ENCODE data around the gene ZMAT2.
"Not testable (repeated sequence)": the region's sequence is repeated elsewhere in the genome, so short reads cannot be mapped to it uniquely, and the experiment has no call there.

The ZMAT2 gene

DNA sequence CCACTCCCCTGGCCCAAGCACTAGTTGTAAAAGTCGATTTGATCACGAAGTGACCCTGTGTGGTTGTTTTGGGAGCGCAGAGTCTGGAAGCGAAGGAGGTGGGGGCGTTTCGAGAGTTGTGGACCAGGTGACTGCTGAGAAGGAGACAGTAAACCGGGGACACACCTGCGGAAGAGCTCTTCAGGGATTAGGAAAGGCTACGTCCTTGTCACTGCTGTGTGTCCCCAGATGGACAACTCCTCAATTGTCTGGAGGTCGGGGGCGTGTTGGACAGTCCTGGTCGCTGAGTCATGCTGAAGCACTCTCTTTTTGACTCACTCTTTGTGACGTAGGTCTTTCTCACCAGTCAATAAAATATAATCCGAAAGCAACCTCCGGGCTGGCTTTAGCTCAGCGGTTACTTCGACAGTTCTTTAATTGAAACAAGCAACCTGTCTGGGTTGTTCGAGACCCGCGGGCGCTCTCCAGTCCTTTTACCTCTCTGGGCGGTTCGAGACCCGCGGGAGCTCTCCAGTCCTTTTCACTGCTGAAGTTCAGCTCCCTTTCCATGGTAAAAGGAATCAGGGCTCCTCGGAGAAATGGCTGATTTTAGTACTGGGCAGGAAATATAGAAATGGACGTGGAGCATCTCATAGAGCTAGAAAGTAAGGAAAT lies 10.8 kb downstream of the ZMAT2 start (continued):
- TF ChIP-seq, protein P1, sequence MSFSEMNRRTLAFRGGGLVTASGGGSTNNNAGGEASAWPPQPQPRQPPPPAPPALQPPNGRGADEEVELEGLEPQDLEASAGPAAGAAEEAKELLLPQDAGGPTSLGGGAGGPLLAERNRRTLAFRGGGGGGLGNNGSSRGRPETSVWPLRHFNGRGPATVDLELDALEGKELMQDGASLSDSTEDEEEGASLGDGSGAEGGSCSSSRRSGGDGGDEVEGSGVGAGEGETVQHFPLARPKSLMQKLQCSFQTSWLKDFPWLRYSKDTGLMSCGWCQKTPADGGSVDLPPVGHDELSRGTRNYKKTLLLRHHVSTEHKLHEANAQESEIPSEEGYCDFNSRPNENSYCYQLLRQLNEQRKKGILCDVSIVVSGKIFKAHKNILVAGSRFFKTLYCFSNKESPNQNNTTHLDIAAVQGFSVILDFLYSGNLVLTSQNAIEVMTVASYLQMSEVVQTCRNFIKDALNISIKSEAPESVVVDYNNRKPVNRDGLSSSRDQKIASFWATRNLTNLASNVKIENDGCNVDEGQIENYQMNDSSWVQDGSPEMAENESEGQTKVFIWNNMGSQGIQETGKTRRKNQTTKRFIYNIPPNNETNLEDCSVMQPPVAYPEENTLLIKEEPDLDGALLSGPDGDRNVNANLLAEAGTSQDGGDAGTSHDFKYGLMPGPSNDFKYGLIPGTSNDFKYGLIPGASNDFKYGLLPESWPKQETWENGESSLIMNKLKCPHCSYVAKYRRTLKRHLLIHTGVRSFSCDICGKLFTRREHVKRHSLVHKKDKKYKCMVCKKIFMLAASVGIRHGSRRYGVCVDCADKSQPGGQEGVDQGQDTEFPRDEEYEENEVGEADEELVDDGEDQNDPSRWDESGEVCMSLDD (tag by site-specific recombination; IDR thresholded peaks at IDR 0.05), result no peak
- peak; percentile 87 for TF ChIP-seq SP7 (tag by site-specific recombination; IDR thresholded peaks at IDR 0.05)
- no peak for TF ChIP-seq ZNF560 (tag by site-specific recombination; IDR thresholded peaks at IDR 0.05; ENCODE audit: borderline replicate concordance)
- TF ChIP-seq ZNF133 (tag by site-specific recombination; IDR thresholded peaks at IDR 0.05), result no peak
- no peak for TF ChIP-seq ZNF596 (tag by site-specific recombination; IDR thresholded peaks at IDR 0.05)
- peak; percentile 64 for TF ChIP-seq ZNF335 (tag by site-specific recombination; conservative IDR thresholded peaks at IDR 0.05)
- no peak for TF ChIP-seq OVOL3 (tag by site-specific recombination; IDR thresholded peaks at IDR 0.05)
- no peak for TF ChIP-seq ZNF747 (tag by site-specific recombination; IDR thresholded peaks at IDR 0.05)

DNA sequence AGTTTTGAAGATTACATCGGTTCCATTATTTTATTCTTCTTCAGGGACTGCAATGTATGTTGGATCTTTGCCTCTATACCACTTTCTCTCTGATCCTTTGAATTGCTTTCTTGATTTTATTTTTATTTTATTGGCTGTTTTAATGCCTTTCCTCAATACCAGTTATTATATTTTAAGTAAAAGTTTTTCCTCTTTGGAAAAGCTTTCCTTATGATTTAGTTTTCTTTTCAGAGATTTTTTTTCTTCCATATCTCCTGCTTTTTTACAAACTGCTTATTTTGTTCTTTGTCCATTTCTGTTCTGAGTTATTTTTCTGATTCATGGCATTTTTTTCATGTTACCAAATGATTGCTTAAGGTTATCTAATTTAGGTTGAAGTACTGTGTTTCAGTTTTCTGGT lies 11.5 kb downstream of the ZMAT2 start:
- no peaks in the 10 kb centered on the region for H3K9me3 ChIP-seq (ENCODE audit: control insufficient read depth, insufficient read depth, low read depth, low read length)
- ChIA-PET POLR2A (interaction anchor here (0.9 to 3.6 kb wide), 11 partner anchors 8 to 366 kb away, joined by 3 to 23 read pairs (median 6); partner anchors contain the start of genes ANKHD1, APBB3, HARS1 and HARS2), CTCF (interaction anchor here (0.6 to 1.3 kb wide), 6 partner anchors 14 to 923 kb away, joined by 3 to 6 read pairs (median 3); no protein-coding TSS in a partner anchor)
- no peak overlapping the region for H3K27ac ChIP-seq (ENCODE audit: extremely low read depth, low read depth, low read length)
- no peaks in the 10 kb centered on the region for H3K4me1 ChIP-seq (ENCODE audit: control insufficient read depth, insufficient read depth, low read length)
- H3K36me3 ChIP-seq (ENCODE audit: control insufficient read depth in 2 of 2, insufficient read depth in 1 of 2, low read length in 2 of 2), result peaks cover 2 to 11% of the 10 kb centered on the region in 2 experiments; a peak in 2 of 3 replicates
- H3K4me3 ChIP-seq (ENCODE audit: low read depth, low read length), result no peak overlapping the region
- TF ChIP-seq ZNF335 (tag by site-specific recombination; conservative IDR thresholded peaks at IDR 0.05) (0 out of 2 replicates have a peak, but pooled peaks have one; percentile 28), ZNF221 (tag by site-specific recombination; IDR thresholded peaks at IDR 0.05; ENCODE audit: borderline replicate concordance) (no peak), ZNF2 (tag by site-specific recombination; IDR thresholded peaks at IDR 0.05) (no peak)

DNA sequence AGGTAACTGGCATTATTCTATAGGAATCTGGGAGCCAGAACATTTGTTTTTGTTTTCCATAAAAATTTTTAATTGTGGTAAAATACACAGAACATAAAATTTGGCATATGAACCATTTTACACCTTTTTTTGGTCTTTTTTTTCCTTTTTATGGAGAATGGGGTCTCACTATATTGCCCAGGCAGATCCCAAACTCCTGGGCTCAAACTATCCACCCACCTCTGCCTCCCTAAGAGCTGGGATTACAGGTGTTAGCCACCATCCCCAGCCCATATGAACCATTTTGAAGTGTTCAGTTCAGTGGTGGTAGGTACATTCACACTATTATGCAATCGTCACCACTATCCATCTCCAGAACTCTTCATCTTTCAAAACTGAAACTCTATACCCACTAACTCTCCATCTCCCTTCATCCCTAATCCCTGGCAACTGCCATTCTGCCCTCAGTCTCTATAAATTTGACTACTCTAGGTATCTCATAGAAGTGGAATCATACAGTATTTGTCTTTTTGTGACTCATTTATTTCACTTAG lies 13.4 kb downstream of the ZMAT2 start:
- TF ChIP-seq ZNF121 (tag by site-specific recombination; IDR thresholded peaks at IDR 0.05) (peak; percentile 58; the same call in 1 of the 2 replicates), ZNF324 (tag by site-specific recombination; IDR thresholded peaks at IDR 0.05) (no peak)
- TF ChIP-seq, protein P2, sequence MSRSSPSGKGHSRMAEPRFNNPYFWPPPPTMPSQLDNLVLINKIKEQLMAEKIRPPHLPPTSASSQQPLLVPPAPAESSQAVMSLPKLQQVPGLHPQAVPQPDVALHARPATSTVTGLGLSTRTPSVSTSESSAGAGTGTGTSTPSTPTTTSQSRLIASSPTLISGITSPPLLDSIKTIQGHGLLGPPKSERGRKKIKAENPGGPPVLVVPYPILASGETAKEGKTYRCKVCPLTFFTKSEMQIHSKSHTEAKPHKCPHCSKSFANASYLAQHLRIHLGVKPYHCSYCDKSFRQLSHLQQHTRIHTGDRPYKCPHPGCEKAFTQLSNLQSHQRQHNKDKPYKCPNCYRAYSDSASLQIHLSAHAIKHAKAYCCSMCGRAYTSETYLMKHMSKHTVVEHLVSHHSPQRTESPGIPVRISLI (tag by site-specific recombination; IDR thresholded peaks at IDR 0.05), result 0 out of 2 replicates have a peak, but pooled peaks have one; percentile 30
- H3K9me3 ChIP-seq (ENCODE audit: control insufficient read depth, insufficient read depth, low read depth, low read length), result no peaks in the 10 kb centered on the region
- no peak overlapping the region for H3K4me3 ChIP-seq (ENCODE audit: low read depth, low read length)
- ChIA-PET POLR2A (no interaction called here), CTCF (no interaction called here)
- no peak overlapping the region for H3K27ac ChIP-seq (ENCODE audit: extremely low read depth, low read depth, low read length)
- H3K36me3 ChIP-seq (ENCODE audit: control insufficient read depth in 2 of 2, insufficient read depth in 1 of 2, low read length in 2 of 2), result no peaks in the 10 kb centered on the region
- H3K4me1 ChIP-seq (ENCODE audit: control insufficient read depth, insufficient read depth, low read length), result no peaks in the 10 kb centered on the region

DNA sequence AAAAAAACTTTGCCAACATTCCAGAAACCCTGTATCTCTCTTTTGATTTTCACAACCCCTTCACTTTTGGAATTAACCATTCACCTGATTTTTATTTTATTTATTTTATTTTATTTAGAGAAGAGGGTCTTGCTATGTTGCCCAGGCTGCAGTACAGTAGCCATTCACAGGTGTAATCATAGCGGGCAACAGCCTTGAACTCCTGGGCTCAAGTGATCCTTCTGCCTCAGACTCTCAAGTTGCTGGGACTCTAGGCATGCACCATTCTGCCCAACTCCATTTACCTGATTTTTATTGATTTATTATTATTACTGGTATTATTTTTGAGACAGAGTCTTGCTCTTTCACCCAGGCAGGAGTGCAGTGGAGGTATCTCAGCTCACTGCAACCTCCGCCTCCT lies 16.0 kb downstream of the ZMAT2 start:
- CTCF ChIA-PET, result interaction anchor here (0.6 kb wide), 1 partner anchor 142 kb away, joined by 3 read pairs; no protein-coding TSS in a partner anchor
- H3K9me3 ChIP-seq (ENCODE audit: control insufficient read depth, insufficient read depth, low read depth, low read length); H3K27ac ChIP-seq (ENCODE audit: extremely low read depth, low read depth, low read length); H3K4me3 ChIP-seq (ENCODE audit: low read depth, low read length); H3K36me3 ChIP-seq (ENCODE audit: control insufficient read depth in 2 of 2, insufficient read depth in 1 of 2, low read length in 2 of 2); POLR2A ChIA-PET; H3K4me1 ChIP-seq (ENCODE audit: control insufficient read depth, insufficient read depth, low read length): not testable (repeated sequence)
- peak; percentile 65; the same call in 1 of the 2 replicates for TF ChIP-seq ZNF121 (tag by site-specific recombination; IDR thresholded peaks at IDR 0.05)

All from HEK293 (cell line).